ENCODE measurements around the gene ARHGAP26.

- TF ChIP-seq CTCF (IDR thresholded peaks at IDR 0.05) (no peak), POLR2A (IDR thresholded peaks at IDR 0.05; ENCODE audit: low read depth) (no peak)
These were observed 276.1 kb downstream of the ARHGAP26 start for GRCh38 chr5:143046314-143046713.
